Activated gamma-delta T cell (primary cell): ENCODE measurements around the gene TNNC2.

Source experiments
- DNase-seq: peaks from one replicate; lab custom pipeline; 2025; lab: John Stamatoyannopoulos, UW

TNNC2 gene

GRCh38 chr20:45781391-45781931 lies 45.7 kb downstream of the TNNC2 start:
- DNase-seq, result no peak

GRCh38 chr20:45780159-45780558 lies 47.0 kb downstream of the TNNC2 start:
- DNase-seq, result no peak

- no peak for DNase-seq
Measured at GRCh38 chr20:45779011-45779915, 47.8 kb downstream of the TNNC2 start.

- DNase-seq, result no peak
Measured at GRCh38 chr20:45776931-45777330, 50.2 kb downstream of the TNNC2 start.

- no peak for DNase-seq
Measured at GRCh38 chr20:45775411-45775810, 51.7 kb downstream of the TNNC2 start.

GRCh38 chr20:45774945-45775344 lies 52.2 kb downstream of the TNNC2 start:
- DNase-seq, result no peak
